IPS-NIHi7 (cell line): ENCODE data around the gene PKIB.
A peak's percentile ranks its signal among the peaks of the same experiment; 100 is the strongest.
"Not testable (repeated sequence)": the region's sequence is repeated elsewhere in the genome, so short reads cannot be mapped to it uniquely, and the experiment has no call there.

Source experiments
- DNase-seq: peaks from one replicate; pipeline ENCODE4 v3.0.0; 2012; ENCODE audit warnings: mixed read lengths; ENCODE audit errors: extremely low spot score

Gene PKIB

GRCh38 chr6:122744247-122744646 is 134.0 kb downstream of the PKIB start:
- DNase-seq: not testable (repeated sequence)

- not testable (repeated sequence) for DNase-seq
Observed at GRCh38 chr6:122744856-122745255, 134.7 kb downstream of the PKIB start.

- no peak for DNase-seq
Observed at GRCh38 chr6:122746688-122747087, 136.5 kb downstream of the PKIB start.

- DNase-seq: no peak
Observed at GRCh38 chr6:122747573-122747972, 137.4 kb downstream of the PKIB start.

GRCh38 chr6:122748945-122749344 is 138.7 kb downstream of the PKIB start:
- not testable (repeated sequence) for DNase-seq

GRCh38 chr6:122749451-122750050 is 139.3 kb downstream of the PKIB start:
- DNase-seq: no peak

GRCh38 chr6:122751326-122751725 is 141.1 kb downstream of the PKIB start:
- no peak for DNase-seq

GRCh38 chr6:122752459-122752858 is 142.3 kb downstream of the PKIB start:
- no peak for DNase-seq

- no peak for DNase-seq
Observed at GRCh38 chr6:122753000-122753687, 142.9 kb downstream of the PKIB start.

- DNase-seq: no peak
Observed at GRCh38 chr6:122753688-122754056, 143.5 kb downstream of the PKIB start.

GRCh38 chr6:122754191-122754731 is 144.1 kb downstream of the PKIB start:
- DNase-seq: no peak

- no peak for DNase-seq
Observed at GRCh38 chr6:122755901-122756300, 145.7 kb downstream of the PKIB start.

- no peak for DNase-seq
Observed at GRCh38 chr6:122758927-122759334, 148.7 kb downstream of the PKIB start.

- DNase-seq: no peak
Observed at GRCh38 chr6:122760330-122760729, 150.1 kb downstream of the PKIB start.

- no peak for DNase-seq
Observed at GRCh38 chr6:122766256-122766655, 156.1 kb downstream of the PKIB start.

GRCh38 chr6:122770835-122771601 is 160.8 kb downstream of the PKIB start:
- DNase-seq: peak; percentile 25

GRCh38 chr6:122772724-122773415 is 162.7 kb downstream of the PKIB start:
- no peak for DNase-seq
